Measurements from ENCODE around the gene IQCM.

GRCh38 chr4:149441338-149441737 lies 374.3 kb downstream of the IQCM start:
- TF ChIP-seq CTCF (conservative IDR thresholded peaks at IDR 0.05 in 1 of 2, IDR thresholded peaks at IDR 0.05 in 1 of 2; ENCODE audit: low read depth in 1 of 2, low read length in 2 of 2) (no peak), EZH2 (IDR thresholded peaks at IDR 0.05; ENCODE audit: low read length, missing control alignments) (no peak)
